Measurements from ENCODE around the gene HNMT. TPM values are rescaled to one million over a fixed set of nuclear protein-coding genes. Genes with fewer than 3 reads are reported as not detected.

The HNMT gene
- total and polyA plus RNA-seq, 2 of the 13 experiments (the other 11 are each of a cell fraction or from before 2014, with no cell fraction given) = 279 to 309 TPM

- TF ChIP-seq HNF1A (IDR thresholded peaks at IDR 0.05; ENCODE audit: low read depth) (peak; percentile 94), HNF1A (CRISPR knock-in tag; IDR thresholded peaks at IDR 0.05; ENCODE audit: borderline replicate concordance) (peak; percentile 98), PCBP1 (IDR thresholded peaks at IDR 0.05; ENCODE audit: borderline replicate concordance, low read depth, low read length) (no peak), ZNF441 (CRISPR knock-in tag; IDR thresholded peaks at IDR 0.05; ENCODE audit: borderline replicate concordance) (peak; percentile 57; the same call in 1 of the 2 replicates), ZNF839 (CRISPR knock-in tag; IDR thresholded peaks at IDR 0.05; ENCODE audit: borderline replicate concordance) (no peak), SOX13 (IDR thresholded peaks at IDR 0.05) (peak; percentile 96), SOX13 (CRISPR knock-in tag; conservative IDR thresholded peaks at IDR 0.05 in 1 of 2, IDR thresholded peaks at IDR 0.05 in 1 of 2) (peak in 1 of 2 experiments; percentile 95; a peak in 2 of 4 replicates), SETDB1 (CRISPR knock-in tag; IDR thresholded peaks at IDR 0.05; ENCODE audit: borderline replicate concordance) (no peak), CCAR2 (optimal IDR thresholded peaks at IDR 0.05; ENCODE audit: low read depth, low read length) (no peak), ZNF331 (CRISPR knock-in tag; IDR thresholded peaks at IDR 0.05) (peak; percentile 14; the same call in 1 of the 2 replicates), KLF11 (CRISPR knock-in tag; IDR thresholded peaks at IDR 0.05) (no peak), FLYWCH1 (CRISPR knock-in tag; IDR thresholded peaks at IDR 0.05) (no peak), ZNF737 (CRISPR knock-in tag; IDR thresholded peaks at IDR 0.05; ENCODE audit: borderline replicate concordance) (no peak), RELA (CRISPR knock-in tag; IDR thresholded peaks at IDR 0.05) (no peak), ZFP36L2 (CRISPR knock-in tag; IDR thresholded peaks at IDR 0.05) (no peak), ZNF564 (CRISPR knock-in tag; IDR thresholded peaks at IDR 0.05) (peak; percentile 65; the same call in 1 of the 2 replicates), NR2F1 (CRISPR knock-in tag; IDR thresholded peaks at IDR 0.05) (peak; percentile 77 to 89), YY1 (IDR thresholded peaks at IDR 0.05; ENCODE audit: insufficient read depth, insufficient replicate concordance, low read depth, low read length) (no peak), ZNF121 (CRISPR knock-in tag; IDR thresholded peaks at IDR 0.05) (no peak)
- TF ChIP-seq, protein P1, sequence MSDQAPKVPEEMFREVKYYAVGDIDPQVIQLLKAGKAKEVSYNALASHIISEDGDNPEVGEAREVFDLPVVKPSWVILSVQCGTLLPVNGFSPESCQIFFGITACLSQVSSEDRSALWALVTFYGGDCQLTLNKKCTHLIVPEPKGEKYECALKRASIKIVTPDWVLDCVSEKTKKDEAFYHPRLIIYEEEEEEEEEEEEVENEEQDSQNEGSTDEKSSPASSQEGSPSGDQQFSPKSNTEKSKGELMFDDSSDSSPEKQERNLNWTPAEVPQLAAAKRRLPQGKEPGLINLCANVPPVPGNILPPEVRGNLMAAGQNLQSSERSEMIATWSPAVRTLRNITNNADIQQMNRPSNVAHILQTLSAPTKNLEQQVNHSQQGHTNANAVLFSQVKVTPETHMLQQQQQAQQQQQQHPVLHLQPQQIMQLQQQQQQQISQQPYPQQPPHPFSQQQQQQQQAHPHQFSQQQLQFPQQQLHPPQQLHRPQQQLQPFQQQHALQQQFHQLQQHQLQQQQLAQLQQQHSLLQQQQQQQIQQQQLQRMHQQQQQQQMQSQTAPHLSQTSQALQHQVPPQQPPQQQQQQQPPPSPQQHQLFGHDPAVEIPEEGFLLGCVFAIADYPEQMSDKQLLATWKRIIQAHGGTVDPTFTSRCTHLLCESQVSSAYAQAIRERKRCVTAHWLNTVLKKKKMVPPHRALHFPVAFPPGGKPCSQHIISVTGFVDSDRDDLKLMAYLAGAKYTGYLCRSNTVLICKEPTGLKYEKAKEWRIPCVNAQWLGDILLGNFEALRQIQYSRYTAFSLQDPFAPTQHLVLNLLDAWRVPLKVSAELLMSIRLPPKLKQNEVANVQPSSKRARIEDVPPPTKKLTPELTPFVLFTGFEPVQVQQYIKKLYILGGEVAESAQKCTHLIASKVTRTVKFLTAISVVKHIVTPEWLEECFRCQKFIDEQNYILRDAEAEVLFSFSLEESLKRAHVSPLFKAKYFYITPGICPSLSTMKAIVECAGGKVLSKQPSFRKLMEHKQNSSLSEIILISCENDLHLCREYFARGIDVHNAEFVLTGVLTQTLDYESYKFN (CRISPR knock-in tag; conservative IDR thresholded peaks at IDR 0.05) = peak; percentile 98
- TF ChIP-seq, protein P2, sequence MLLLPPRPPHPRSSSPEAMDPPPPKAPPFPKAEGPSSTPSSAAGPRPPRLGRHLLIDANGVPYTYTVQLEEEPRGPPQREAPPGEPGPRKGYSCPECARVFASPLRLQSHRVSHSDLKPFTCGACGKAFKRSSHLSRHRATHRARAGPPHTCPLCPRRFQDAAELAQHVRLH (CRISPR knock-in tag; IDR thresholded peaks at IDR 0.05; ENCODE audit: borderline replicate concordance, low read depth) = peak; percentile 66; the same call in 1 of the 2 replicates
These were observed 21.2 kb upstream of the HNMT start (continued) for GRCh38 chr2:137942833-137943677.

Data from HepG2 (cell line).